Left renal cortex interstitium (tissue), 4 donors: ENCODE measurements around the gene FCGR3A. TPM values are rescaled to one million over a fixed set of nuclear protein-coding genes. Genes with fewer than 3 reads are reported as not detected.

Experiments used
- DNase-seq, 4 donors: peaks; one replicate each; pipeline ENCODE4 v3.0.0-alpha.2; 2013; ENCODE audit warnings: low read depth in 4 of 4, low spot score in 2 of 4, missing footprints in 1 of 4
- polyA plus RNA-seq, 4 donors: library from polyadenylated mRNA; unstranded; fragments of 120-200 nt; gene quantifications; one replicate each; pipeline ENCODE4 v1.2.1, GENCODE V29; 2013; ENCODE audit not compliant: insufficient read length in 4 of 4

The FCGR3A gene
- polyA plus RNA-seq, 4 donors: 1.6 to 2.2 (median 1.9) TPM

DNA sequence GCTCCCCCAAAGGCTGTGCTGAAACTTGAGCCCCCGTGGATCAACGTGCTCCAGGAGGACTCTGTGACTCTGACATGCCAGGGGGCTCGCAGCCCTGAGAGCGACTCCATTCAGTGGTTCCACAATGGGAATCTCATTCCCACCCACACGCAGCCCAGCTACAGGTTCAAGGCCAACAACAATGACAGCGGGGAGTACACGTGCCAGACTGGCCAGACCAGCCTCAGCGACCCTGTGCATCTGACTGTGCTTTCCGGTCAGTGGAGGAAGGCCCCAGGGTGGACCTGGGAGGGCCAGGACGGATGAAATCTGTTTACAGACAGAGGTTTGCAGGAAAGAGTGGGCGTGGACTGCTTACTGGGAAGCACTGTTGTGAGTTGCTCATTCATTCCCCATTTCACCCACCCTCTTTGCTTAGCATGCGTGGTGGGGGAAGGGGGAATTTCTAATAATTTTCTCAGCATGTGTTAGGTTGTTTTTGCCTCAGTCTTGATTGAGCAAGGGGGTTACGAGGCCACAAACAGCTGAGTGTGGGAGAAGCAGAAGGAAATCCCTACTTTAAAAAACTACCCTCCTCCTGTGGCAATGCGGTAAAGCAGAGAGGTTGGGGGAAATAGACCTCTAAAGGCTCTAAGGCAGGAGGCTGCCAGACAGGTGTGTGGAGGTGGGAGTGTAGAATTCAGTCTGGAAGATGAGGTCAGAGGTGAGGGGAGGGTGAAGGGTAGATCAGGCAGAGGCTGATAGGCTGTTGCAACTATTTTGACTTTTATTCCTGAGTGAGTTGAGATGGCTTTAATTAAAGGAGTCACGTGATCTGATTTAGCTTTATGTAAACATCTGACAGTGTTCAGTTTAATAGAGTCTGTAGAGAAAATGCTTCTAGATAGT, 43.0 kb downstream of the FCGR3A start:
- no peak for DNase-seq

- no peak for DNase-seq
Measured at GRCh38 chr1:161505686-161506085, 43.9 kb downstream of the FCGR3A start.

- no peak for DNase-seq
Measured at GRCh38 chr1:161503394-161503748, 46.2 kb downstream of the FCGR3A start.

DNA sequence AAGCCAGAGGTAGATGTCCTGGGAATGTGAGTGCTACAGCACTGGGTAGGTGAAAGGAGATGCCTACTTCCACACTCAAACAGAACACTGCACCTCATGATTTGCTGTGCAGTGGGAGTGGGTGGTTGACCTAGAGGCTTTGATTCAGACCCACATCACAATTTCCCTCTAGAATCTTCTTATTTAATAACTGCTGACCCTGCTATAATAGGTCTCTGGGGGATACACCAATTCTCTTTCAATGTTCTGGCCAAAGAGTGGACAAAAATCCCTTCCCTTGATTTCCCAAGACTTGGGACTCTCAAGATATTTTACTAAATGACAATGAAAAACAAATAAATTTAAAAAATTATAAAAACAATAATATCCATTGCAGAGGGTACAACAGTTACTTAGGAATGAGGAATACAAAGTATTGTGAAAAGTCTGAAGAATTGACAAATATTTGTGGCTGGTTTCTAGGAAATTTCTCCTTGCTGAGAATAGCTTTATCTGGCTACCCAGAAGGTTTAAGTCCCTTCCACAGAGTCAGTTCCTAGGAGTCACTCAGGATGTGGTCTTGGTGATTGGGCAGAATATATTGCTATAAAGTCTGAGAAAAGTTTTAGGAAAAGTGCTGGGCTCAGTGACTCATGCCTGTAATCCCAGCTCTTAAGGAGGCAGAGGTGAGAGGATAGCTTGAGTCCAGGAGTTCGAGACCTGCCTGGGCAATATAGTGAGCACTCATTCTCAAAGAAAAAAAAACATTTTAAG, 46.8 kb downstream of the FCGR3A start:
- DNase-seq: no peak

GRCh38 chr1:161502181-161502580, 47.4 kb downstream of the FCGR3A start:
- DNase-seq: no peak

- DNase-seq: no peak
Measured at GRCh38 chr1:161501234-161501633, 48.4 kb downstream of the FCGR3A start.

DNA sequence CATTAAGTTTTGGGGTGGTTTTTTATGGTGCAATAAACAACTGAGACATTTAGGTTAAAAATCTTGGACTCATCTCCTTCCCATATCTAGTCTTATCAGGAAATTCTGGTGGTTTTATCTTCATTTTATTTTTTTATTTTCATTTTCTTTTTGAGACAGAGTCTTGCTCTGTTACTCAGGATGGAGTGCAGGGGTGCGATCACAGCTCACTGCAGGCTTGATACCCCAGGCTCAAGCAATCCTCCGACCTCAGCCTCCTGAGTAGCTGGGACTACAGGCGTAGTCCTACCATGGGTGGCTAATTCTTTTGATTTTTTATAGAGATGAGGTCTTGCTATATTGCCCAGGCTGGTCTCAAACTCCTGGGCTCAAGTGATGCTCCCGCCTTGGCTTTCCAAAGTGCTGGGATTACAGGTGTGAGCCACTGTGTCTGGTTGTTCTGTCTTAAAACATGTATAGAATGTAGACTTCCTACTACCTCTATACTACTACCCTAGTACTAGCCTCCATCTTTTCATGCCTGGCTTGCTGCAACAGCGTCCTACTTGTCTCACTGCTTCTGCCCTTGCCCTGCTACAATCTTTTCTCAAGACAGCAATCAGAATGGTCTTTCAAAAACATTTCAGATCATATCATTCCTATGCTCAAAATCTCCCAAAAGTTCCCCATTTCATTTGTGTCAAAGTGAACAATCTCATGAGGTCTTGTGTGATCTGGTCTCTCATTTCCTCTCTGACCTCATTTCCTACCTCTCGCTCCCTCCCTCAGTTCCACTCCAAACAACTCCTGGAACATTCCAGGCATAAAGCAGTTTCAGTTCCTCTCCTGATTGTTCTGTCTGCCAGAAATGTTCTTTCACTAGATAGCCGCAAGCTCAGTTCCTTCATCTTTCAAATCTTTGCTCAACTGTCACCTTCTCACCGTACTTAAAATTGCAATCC, 50.2 kb downstream of the FCGR3A start:
- DNase-seq: no peak

- DNase-seq: no peak
Measured at GRCh38 chr1:161498646-161499045, 51.0 kb downstream of the FCGR3A start.

DNA sequence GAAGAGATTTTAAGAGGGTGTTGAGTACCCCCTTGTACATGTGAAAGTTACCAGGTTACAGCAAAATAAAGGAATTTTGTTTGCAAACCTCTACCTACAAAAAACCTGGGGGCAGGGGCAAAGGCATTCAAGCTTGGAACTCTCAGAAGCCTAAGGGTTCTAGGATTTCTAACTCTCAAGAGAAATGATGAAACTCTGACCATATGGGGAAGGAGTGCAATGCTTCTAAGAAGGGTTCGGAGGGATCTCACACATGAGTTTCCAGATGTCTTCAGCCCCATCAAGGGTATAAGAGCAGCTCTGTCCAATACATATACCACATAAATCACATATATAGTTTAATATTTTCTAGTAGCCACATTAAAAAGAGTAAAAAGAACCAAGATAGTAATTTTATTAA, 51.7 kb downstream of the FCGR3A start:
- no peak for DNase-seq

- DNase-seq: no peak
Measured at GRCh38 chr1:161495490-161495889, 54.1 kb downstream of the FCGR3A start.

DNA sequence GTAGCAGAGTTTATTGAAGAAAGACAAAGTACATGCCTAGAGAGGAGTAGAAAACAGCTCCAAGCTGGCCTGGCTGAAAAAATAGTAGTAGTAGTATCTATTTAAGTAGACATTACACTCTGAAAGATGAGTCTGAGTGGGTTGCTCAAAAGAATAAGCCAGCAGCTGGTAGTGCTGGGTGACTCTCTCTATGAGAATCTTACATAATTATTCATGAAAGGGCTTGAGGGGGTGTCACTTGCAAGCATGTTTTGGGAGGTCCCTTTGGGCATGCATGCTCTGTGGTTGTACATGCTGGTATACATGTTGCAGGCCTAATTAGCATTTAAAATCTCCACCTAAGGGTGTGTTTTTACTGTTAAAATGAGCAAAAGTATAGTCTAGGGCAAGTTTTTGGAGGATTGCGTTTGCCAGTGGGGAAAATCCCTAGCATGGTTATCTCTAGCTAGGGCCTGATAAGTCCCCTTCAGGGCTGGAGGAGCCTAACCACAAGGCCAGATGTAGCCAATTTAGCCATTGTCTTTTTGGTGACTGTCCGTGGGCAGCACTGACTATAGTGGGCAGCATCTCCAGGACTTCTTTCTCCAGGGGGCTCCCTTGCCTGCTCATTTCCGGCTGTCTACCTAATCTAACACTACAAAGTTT, 55.4 kb downstream of the FCGR3A start:
- DNase-seq: no peak

- DNase-seq: no peak
Measured at GRCh38 chr1:161492827-161493226, 56.8 kb downstream of the FCGR3A start.

Other genes starting within 250 kb of the FCGR3A start
- gene MPZ, start 239.8 kb downstream of the FCGR3A start, polyA plus RNA-seq: 1 to 10 TPM; 3.7 to 5.7 (median 4.8) TPM
- gene SDHC, start 235.4 kb downstream of the FCGR3A start, polyA plus RNA-seq: 100 to 1,000 TPM; 229 to 284 (median 257) TPM
- gene CFAP126, start 181.9 kb downstream of the FCGR3A start, polyA plus RNA-seq: 10 to 100 TPM; 10.3 to 14.0 (median 12.5) TPM
- 1 to 10 TPM; 4.9 to 8.8 (median 5.4) TPM for gene FCGR2A, start 44.4 kb downstream of the FCGR3A start, polyA plus RNA-seq
- under 1 TPM; 0.27 to 0.43 (median 0.37) TPM for gene HSPA6, start 25.3 kb downstream of the FCGR3A start, polyA plus RNA-seq
- 1 to 10 TPM in 1 of 4 donors, under 1 TPM in 2, not detected in 1; 0.22 to 1.3 (median 0.72) TPM for gene FCGR3B, start 81.4 kb upstream of the FCGR3A start, polyA plus RNA-seq
- 1 to 10 TPM in 1 of 4 donors, under 1 TPM in 3; 0.22 to 1.3 (median 0.68) TPM for gene FCGR2B, start 113.3 kb upstream of the FCGR3A start, polyA plus RNA-seq
- gene FCRLA, start 157.4 kb upstream of the FCGR3A start, polyA plus RNA-seq: under 1 TPM; 0.12 to 0.41 (median 0.18) TPM
- gene FCRLB, start 171.7 kb upstream of the FCGR3A start, polyA plus RNA-seq: 1 to 10 TPM; 4.0 to 6.3 (median 5.2) TPM
- gene DUSP12, start 200.0 kb upstream of the FCGR3A start, polyA plus RNA-seq: 10 to 100 TPM; 35.6 to 49.2 (median 44.8) TPM
- gene ATF6, start 216.5 kb upstream of the FCGR3A start, polyA plus RNA-seq: 10 to 100 TPM; 28.9 to 34.8 (median 31.5) TPM